A673 (cell line): ENCODE results near the gene IGFBP2.

Source experiments
- EZH2 ChIP-seq: fragments of 200-600 bp; sonication (generic); IDR thresholded peaks from 2 replicates; pipeline ENCODE4 v1.6.1; 2017; ENCODE audit warnings: borderline replicate concordance, low read depth, mild to moderate bottlenecking, mixed read lengths, antibody characterized with exemption, low read length; ENCODE audit not compliant: poor library complexity, severe bottlenecking
- TF ChIP-seq, protein P1 (sequence below): fragments of 300-800, 200-600 bp; sonication (generic); conservative IDR thresholded peaks from 2 replicates; pipeline ENCODE4 v1.5.1; 2017; ENCODE audit warnings: low read depth, mild to moderate bottlenecking, antibody characterized with exemption, low read length, moderate library complexity, mixed read lengths

DNA sequence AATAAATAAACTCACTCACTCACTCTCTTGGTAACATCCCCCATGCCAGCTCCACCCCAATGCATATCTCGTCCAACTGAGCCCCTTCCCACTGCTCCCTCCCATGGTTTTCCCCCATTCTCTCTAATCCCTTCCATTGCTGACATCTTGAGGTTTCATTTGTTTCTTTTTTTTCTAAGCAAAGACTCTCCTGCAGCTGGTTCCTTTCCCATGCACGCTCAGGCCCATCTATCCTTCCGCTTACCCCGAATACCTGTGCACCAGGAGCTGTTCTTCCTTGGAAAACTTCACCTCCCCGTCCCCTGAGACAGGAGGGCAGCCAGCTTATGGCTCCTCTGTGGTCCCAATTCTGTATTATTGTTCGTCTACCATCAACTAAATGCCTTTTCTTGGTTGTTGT lies 41.7 kb upstream of the IGFBP2 start:
- TF ChIP-seq, protein P1, sequence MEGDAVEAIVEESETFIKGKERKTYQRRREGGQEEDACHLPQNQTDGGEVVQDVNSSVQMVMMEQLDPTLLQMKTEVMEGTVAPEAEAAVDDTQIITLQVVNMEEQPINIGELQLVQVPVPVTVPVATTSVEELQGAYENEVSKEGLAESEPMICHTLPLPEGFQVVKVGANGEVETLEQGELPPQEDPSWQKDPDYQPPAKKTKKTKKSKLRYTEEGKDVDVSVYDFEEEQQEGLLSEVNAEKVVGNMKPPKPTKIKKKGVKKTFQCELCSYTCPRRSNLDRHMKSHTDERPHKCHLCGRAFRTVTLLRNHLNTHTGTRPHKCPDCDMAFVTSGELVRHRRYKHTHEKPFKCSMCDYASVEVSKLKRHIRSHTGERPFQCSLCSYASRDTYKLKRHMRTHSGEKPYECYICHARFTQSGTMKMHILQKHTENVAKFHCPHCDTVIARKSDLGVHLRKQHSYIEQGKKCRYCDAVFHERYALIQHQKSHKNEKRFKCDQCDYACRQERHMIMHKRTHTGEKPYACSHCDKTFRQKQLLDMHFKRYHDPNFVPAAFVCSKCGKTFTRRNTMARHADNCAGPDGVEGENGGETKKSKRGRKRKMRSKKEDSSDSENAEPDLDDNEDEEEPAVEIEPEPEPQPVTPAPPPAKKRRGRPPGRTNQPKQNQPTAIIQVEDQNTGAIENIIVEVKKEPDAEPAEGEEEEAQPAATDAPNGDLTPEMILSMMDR: no peak
- TF ChIP-seq EZH2: no peak
